ENCODE data around the gene FOXP1. TPM values are rescaled to one million over a fixed set of nuclear protein-coding genes. Genes with fewer than 3 reads are reported as not detected.

The FOXP1 gene
- total and polyA plus RNA-seq, 2 donors (not counting 1 experiment from before 2014, with no cell fraction given) = 91.1 to 508 TPM

DNA sequence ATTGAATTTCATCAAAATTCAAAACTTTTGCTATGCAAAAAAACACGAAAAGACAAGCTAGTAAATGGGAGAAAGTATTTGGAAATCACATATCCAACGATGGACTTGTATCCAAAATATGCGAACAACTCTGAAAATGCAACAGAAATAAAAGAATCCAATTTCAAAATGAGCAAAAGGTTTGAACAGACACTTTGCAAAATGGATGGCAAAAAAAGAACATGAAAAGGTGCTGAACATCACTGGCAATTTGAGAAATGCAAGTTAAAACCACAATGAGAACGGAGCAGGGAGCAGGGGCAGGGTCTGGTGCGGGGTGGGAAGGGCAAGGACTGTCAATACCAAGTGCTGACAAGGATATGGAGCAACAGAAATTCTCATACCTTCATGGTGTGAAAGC, 23.1 kb upstream of the FOXP1 start:
- TF ChIP-seq, protein P1, sequence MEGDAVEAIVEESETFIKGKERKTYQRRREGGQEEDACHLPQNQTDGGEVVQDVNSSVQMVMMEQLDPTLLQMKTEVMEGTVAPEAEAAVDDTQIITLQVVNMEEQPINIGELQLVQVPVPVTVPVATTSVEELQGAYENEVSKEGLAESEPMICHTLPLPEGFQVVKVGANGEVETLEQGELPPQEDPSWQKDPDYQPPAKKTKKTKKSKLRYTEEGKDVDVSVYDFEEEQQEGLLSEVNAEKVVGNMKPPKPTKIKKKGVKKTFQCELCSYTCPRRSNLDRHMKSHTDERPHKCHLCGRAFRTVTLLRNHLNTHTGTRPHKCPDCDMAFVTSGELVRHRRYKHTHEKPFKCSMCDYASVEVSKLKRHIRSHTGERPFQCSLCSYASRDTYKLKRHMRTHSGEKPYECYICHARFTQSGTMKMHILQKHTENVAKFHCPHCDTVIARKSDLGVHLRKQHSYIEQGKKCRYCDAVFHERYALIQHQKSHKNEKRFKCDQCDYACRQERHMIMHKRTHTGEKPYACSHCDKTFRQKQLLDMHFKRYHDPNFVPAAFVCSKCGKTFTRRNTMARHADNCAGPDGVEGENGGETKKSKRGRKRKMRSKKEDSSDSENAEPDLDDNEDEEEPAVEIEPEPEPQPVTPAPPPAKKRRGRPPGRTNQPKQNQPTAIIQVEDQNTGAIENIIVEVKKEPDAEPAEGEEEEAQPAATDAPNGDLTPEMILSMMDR (IDR thresholded peaks at IDR 0.05) = no peak
- no peak for TF ChIP-seq EZH2 (IDR thresholded peaks at IDR 0.05; ENCODE audit: borderline replicate concordance, insufficient read depth, low read depth, low read length, poor library complexity, severe bottlenecking)
- peaks cover 4% of the 10 kb centered on the region for H3K9me3 Mint-ChIP-seq (ENCODE audit: insufficient read depth)
- H4K20me1 ChIP-seq (ENCODE audit: control insufficient read depth, insufficient read depth, low read length, poor library complexity, severe bottlenecking) = no peaks in the 10 kb centered on the region
- DNase-seq (no peak), ATAC-seq (ENCODE audit: low read depth) (no peak)
- no peaks in the 10 kb centered on the region for H3K79me2 ChIP-seq (ENCODE audit: control insufficient read depth, insufficient read depth, low read length)
- no peak overlapping the region for H3K27ac Mint-ChIP-seq
- no peak overlapping the region for H3K4me3 Mint-ChIP-seq
- H3K27me3 ChIP-seq (replicated peaks in 1 of 4; ENCODE audit: control extremely low read depth in 1 of 4, control insufficient read depth in 3 of 4, insufficient read depth in 4 of 4, low read length in 3 of 4) = peaks cover 0 to 4% (median 0%) of the 10 kb centered on the region in 4 experiments
- H3K27me3 Mint-ChIP-seq = peaks cover 17% of the 10 kb centered on the region
- no peak overlapping the region for H3K27ac ChIP-seq (ENCODE audit: low read length in 2 of 2)
- CTCF ChIA-PET = no interaction called here
- H3K4me1 Mint-ChIP-seq = no peaks in the 10 kb centered on the region
- H2AFZ ChIP-seq (ENCODE audit: insufficient read depth, low read depth, low read length, poor library complexity, severe bottlenecking) = no peak overlapping the region
- intact Hi-C loops (cut with micrococcal nuclease) = no loop called here
- POLR2A ChIA-PET = no interaction called here
- H3K36me3 ChIP-seq (replicated peaks in 1 of 2; ENCODE audit: control extremely low read depth in 1 of 2, control insufficient read depth in 1 of 2, extremely low read depth in 1 of 2, insufficient read depth in 2 of 2, low read length in 1 of 2) = no peaks in the 10 kb centered on the region
- 100% methylated on average over 1 of the region's 5 CpGs for WGBS (ENCODE audit: insufficient coverage)
- no peak overlapping the region for H3K4me2 ChIP-seq (replicated peaks; ENCODE audit: low read depth, low read length, poor library complexity, severe bottlenecking)
- H3K9me3 ChIP-seq (ENCODE audit: control extremely low read depth in 1 of 3, control insufficient read depth in 2 of 3, insufficient read depth in 1 of 3, low read length in 2 of 3) = peaks cover 1 to 6% (median 3%) of the 10 kb centered on the region in 3 donors
- H3K4me3 ChIP-seq (ENCODE audit: control extremely low read depth in 1 of 5, extremely low read depth in 1 of 5, insufficient read depth in 1 of 5, low read depth in 2 of 5, low read length in 4 of 5) = no peak overlapping the region
- H3K9ac ChIP-seq (ENCODE audit: low read length) = no peak overlapping the region
- H3K4me1 ChIP-seq (ENCODE audit: control insufficient read depth in 2 of 2, insufficient read depth in 2 of 2, low read length in 2 of 2) = no peaks in the 10 kb centered on the region

GRCh38 chr3:71602256-71602655, 18.7 kb upstream of the FOXP1 start:
- 55% methylated on average over 2 of the region's 2 CpGs for WGBS (ENCODE audit: insufficient coverage)
- H3K4me1 Mint-ChIP-seq = no peaks in the 10 kb centered on the region
- no peaks in the 10 kb centered on the region for H3K79me2 ChIP-seq (ENCODE audit: control insufficient read depth, insufficient read depth, low read length)
- H3K27ac Mint-ChIP-seq = no peak overlapping the region
- peaks cover 0 to 3% (median 3%) of the 10 kb centered on the region in 3 donors for H3K9me3 ChIP-seq (ENCODE audit: control extremely low read depth in 1 of 3, control insufficient read depth in 2 of 3, insufficient read depth in 1 of 3, low read length in 2 of 3)
- peaks cover 4% of the 10 kb centered on the region for H3K9me3 Mint-ChIP-seq (ENCODE audit: insufficient read depth)
- H3K9ac ChIP-seq (ENCODE audit: low read length) = no peak overlapping the region
- ChIA-PET CTCF (interaction anchor here (1.2 kb wide), 1 partner anchor 15 kb away, joined by 5 read pairs; no protein-coding TSS in a partner anchor), POLR2A (no interaction called here)
- peaks cover 24% of the 10 kb centered on the region for H3K27me3 Mint-ChIP-seq
- H3K27me3 ChIP-seq (replicated peaks in 1 of 4; ENCODE audit: control extremely low read depth in 1 of 4, control insufficient read depth in 3 of 4, insufficient read depth in 4 of 4, low read length in 3 of 4) = peaks cover 0 to 10% (median 0%) of the 10 kb centered on the region in 4 experiments
- no peak for DNase-seq
- no peak overlapping the region for H3K4me2 ChIP-seq (replicated peaks; ENCODE audit: low read depth, low read length, poor library complexity, severe bottlenecking)
- no peak for TF ChIP-seq EZH2 (IDR thresholded peaks at IDR 0.05; ENCODE audit: borderline replicate concordance, insufficient read depth, low read depth, low read length, poor library complexity, severe bottlenecking)
- TF ChIP-seq, protein P1 (IDR thresholded peaks at IDR 0.05) = no peak
- H3K27ac ChIP-seq (ENCODE audit: low read length in 2 of 2) = no peak overlapping the region
- H3K4me3 ChIP-seq (ENCODE audit: control extremely low read depth in 1 of 5, extremely low read depth in 1 of 5, insufficient read depth in 1 of 5, low read depth in 2 of 5, low read length in 4 of 5) = no peak overlapping the region
- H3K4me1 ChIP-seq (ENCODE audit: control insufficient read depth in 2 of 2, insufficient read depth in 2 of 2, low read length in 2 of 2) = no peaks in the 10 kb centered on the region
- no peaks in the 10 kb centered on the region for H4K20me1 ChIP-seq (ENCODE audit: control insufficient read depth, insufficient read depth, low read length, poor library complexity, severe bottlenecking)
- no peaks in the 10 kb centered on the region for H3K36me3 ChIP-seq (replicated peaks in 1 of 2; ENCODE audit: control extremely low read depth in 1 of 2, control insufficient read depth in 1 of 2, extremely low read depth in 1 of 2, insufficient read depth in 2 of 2, low read length in 1 of 2)
- no peak overlapping the region for H2AFZ ChIP-seq (ENCODE audit: insufficient read depth, low read depth, low read length, poor library complexity, severe bottlenecking)
- intact Hi-C loops (cut with micrococcal nuclease) = no loop called here
- H3K4me3 Mint-ChIP-seq = no peak overlapping the region
- ATAC-seq (ENCODE audit: low read depth) = no peak

All from B cell (primary cell).